ENCODE measurements around the gene GUCY1A2.

DNA sequence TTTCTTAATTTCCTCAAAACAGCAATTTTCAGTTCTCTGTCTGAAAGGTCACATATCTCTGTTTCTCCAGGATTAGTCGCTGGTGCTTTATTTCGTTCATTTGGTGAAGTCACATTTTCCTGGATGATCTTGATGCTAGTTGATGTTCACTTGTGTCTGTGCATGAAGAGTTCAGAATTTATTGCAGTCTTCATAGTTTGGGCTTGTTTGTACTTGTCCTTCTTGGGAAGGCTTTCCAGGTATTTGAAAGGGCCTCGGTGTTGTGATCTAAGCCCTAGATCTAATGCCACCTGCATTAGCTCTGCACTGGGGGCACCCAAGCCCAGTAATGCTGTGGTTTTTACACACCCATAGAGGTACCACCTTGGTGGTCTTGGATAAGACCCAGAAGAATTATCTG lies 228.9 kb downstream of the GUCY1A2 start:
- no peak for TF ChIP-seq TAF1 (IDR thresholded peaks at IDR 0.05; ENCODE audit: borderline replicate concordance, low read depth, low read length)
- TF ChIP-seq POLR2AphosphoS5 (IDR thresholded peaks at IDR 0.05; ENCODE audit: low read depth, low read length) = no peak
